Stimulated activated CD8-positive, alpha-beta memory T cell treated with anti-CD3 and anti-CD28 coated beads, Interleukin-15, amount 100 ng/mL, for 1 hour (primary cell): ENCODE results near the gene LIPA.
"Not testable (repeated sequence)": the region's sequence is repeated elsewhere in the genome, so short reads cannot be mapped to it uniquely, and the experiment has no call there.

Experiments
- DNase-seq: peaks from one replicate; pipeline ENCODE4 v3.0.0-alpha.2; 2020; ENCODE audit warnings: low read depth

Gene LIPA

DNA sequence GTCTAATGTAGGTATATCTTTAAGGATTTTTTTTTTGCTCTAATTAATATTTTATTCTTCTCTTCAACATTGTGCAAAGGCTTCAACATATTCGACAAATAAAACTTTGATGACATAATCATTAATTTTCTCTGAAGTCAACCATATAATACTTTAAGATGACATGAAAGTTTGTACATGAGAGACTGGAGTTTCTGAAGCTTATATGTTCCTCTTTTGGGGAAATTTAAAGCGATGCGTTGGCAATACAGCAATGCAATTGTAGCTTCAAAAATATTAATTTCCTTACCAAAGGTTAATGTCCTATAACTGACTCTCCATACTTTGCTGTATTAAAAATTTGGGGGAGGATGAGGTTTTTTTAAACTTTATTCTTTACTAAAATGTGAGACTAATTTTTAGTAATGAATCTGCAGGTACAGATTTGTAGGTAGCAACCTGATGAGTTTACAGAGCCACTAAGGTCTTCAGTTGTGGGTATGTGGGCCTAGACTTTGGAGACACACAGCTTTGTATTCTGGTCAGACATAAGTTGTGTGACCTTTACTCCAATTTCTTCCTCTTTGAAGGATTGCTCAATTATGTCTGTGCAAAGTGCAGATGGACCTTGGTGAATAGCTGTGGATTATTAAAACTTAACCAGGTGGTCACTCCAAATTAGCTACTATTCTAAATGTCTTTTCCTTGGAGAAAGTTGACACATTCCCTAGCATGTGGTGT, 18.0 kb upstream of the LIPA start:
- no peak for DNase-seq

DNA sequence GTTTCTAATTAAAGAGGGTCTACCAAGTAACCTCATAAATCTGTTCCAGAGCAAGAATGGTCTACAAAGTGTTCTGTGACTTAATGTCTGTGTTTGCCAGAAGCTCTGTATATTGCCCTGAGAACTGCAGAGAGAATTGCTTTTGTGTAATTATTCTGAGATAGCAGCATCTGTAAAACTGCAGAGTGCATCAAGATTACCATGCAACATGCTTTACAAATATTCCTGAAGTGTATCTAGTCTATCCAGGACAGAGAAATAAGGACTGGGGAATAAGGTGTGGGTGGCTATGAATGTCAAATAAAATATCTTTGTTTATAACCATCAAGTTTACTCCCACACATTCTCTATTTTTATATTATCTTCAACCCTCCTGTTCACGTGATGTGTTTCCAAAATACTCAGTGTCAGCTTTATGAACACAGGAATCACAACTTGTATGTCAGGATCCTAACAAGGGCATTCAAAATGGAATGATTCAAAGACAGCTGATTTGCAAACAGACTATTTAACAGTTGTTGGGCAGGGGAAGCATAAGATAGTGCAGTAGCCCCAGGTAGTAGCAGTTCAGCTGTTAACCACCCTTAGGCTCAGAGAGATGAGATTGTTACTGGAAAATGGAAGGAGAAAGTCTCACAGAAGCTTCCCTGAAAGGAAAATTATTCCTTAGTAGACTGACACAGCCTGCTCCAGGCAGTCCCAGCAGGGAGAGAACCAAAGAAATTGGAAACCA, 15.3 kb upstream of the LIPA start:
- DNase-seq: no peak

DNA sequence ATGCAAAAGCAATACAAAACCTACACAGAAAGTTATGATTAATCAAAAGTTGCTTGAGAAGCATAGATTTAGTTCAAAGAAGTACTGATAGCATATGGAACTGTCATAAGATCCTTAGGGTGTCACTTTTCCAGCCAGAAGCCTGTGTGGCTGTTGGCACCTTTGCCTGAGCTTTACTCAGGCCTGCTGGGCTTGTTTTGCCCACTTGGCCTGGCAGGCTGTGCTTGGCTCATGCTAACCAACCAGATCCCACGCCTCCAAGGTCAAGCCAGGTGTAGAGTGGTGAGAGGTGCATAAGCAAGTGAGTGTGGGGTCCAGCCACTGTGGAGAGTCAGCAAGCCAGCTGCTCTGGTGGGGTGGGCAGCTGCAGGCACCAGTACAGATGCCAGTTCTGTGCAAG, 12.0 kb upstream of the LIPA start:
- DNase-seq: no peak

DNA sequence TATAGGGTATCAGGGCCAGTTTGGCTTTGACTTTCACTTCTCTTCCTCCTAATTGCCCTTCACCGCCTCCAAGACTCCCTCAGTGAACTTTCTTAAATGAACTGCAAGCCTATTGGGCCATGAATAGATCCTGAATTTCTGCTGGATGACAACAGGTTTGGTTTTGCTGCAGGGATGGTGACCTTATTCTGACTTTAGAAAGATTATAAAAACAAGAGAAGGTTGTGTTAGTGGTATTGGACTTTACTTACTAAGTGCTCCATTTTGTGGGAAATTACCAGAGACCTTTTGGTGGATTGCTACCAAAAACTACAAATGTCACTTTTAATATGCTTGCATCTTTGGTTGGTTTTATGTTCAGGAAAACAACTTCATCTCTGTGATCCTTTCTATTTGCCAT, 11.5 kb upstream of the LIPA start:
- DNase-seq: no peak

DNA sequence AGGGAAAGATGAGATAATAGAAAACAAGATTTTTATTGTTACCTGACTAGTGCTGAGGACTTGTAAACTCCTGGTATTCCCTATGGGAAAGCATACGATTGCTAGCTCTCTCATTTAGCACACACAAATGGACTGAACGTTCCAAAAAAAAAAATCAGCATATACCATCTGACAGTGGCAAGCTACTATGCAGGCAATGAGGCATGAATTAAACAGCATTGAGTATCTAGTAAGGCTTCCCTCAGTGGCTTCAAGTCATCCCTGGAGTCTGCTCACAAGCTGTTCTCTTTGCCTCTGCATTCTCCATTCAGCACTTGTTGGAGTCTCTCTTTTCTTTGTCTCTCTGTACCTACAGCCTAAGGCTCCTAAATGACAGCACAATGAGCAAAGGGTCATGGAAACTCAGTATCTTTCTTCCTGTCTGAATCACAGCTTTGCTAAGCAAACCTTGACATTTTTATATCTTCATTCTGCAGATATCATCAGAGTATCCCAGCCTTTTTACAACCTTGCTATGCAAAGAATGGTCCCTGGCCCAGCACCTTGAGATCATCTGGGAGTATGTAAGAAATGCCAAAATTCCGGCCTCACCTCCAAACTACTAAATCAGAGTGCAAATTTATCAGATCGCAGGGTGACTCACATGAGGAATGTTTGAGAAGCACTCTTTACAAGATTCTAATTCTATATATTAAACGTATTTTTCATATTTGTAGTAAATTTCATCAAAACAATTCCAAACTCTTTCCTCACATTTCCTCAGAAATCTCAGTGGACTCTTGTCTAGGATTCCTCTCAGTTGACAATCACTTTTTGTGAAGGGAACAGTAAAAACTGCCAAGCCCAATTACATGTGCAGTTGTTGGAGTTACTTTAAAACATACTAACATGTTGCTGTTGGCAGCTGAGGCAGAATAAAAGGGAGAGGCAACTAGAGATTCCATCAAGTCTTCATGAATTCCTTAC, 10.8 kb upstream of the LIPA start:
- no peak for DNase-seq

DNA sequence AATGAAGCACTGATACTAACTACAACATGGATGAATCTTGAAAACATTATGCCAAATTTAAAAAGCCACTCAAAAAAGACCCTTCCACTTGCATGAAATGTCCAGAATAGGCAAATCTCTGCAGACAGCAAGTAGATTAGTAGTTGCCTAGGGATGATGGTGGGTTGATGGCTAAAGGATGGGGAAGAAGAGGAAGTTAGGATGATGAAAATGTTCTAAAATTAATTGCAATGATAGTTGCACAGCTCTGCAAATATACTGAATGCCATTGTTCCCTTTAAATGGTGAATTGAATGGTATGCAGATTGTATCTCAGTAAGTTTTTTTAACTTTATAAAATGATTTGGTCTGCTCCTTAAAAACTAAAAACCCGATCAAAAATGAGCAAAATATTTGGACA, 7.3 kb upstream of the LIPA start:
- DNase-seq: no peak

DNA sequence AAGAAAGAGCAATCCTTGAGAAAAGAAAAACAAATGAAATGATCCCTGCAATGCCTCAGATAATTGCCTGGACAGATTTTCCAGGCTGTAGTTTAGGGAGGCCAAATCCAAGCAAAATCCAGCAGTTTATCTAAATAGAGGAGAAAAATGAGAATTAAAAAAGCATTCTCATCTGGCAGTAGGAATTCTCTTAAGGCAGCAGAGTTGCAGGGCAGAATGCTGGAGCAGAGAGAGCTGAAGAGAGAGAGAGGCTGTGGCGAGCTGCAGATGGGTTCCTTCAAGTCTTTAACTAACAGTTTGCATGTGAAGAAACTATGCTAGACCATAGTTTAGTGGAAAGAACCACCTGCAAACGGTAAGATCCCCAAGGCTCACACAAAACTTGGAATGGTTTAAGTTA, 6.0 kb upstream of the LIPA start:
- DNase-seq: no peak

DNA sequence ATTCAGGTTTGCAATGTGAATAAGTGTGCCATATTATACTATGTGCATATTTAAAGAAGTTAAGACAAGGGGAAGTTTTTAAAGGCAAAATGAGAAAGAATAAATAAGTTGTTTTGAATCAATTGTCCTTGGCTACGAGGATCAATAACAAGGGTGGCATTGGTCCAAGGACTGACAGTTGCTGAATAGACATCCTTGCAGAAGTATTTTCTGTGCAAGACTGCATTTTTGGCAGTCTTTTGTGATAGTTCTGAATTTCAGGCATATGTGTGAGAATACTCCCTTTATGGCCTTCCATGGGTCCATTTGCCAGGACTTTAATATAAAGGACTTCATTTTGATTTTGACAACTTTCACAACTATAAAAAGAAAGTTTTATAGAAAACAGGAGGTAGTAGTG, 5.4 kb upstream of the LIPA start:
- no peak for DNase-seq

DNA sequence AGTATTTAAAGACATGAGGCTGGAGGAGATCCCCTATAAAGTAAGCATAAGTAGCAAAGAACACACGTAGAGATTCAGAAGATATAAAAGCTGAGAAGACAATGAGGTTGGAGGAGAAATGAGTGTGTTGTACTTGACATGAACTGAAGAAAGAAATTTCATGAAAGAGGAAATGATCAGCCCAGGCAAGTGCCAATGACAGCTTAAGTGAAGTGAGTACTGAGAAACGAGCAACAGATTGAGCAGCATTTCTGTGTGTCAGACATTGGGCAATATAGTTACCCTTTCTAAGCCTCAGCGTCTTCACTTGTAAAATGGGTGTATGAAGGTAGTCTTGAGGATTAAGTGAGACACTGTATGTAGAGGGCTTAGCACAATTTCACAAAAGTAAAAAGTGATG, 4.8 kb upstream of the LIPA start:
- no peak for DNase-seq

DNA sequence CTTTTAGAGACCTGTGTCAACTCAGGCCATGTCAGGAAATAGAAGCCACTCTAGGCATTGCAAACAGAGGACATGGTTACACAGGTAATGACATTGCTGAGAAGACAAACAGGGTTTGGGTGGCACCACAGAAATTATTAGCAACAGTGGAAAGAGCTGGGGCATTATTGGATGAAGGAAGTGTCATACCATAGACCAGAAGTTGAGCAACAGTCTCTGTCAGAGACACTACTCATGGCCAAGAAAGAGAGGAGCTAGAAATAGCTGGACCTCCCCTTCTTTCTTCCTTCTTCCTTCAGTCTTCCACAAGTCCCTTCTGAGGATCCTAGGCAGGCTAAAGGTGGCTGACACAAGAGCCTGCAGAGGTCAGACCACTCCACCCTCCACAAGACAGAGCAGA, 4.2 kb upstream of the LIPA start:
- DNase-seq: no peak

DNA sequence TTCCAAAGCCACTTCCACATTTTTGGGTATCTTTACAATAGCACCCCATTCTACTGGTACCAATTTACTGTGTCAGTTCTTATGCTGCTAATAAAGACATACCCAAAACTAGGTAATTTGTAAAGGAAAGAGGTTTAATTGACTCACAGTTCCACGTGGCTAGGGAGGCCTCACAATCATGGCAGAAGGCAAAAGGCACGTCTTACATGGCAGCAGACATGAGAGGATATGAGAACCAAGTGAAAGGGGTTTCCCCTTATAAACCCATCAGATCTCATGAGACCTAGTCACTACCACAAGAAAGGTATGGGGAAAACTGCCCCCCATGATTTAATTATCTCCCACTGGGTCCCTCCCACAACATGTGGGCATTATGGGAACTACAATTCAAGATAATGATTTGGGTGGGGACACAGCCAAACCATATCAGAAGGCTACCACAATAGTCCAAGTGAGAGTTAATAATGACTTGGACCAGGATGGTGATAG, 3.6 kb upstream of the LIPA start:
- DNase-seq: not testable (repeated sequence)

DNA sequence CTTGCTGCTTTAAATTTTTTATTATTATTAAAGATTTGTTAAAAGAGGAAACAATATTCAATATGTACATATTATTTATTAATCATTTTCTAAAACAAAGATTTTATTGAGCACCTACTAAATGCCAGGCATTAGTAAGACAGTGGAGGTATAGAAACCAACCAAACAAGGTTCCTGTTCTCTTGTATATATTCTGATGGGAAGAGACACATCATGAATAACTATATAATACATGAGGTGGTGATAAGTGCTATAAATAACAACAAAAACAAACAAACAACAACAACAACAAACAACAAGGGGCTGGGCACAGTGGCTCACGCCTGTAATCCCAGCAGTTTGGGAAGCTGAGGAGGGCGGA, 630 bp upstream of the LIPA start:
- DNase-seq: no peak

DNA sequence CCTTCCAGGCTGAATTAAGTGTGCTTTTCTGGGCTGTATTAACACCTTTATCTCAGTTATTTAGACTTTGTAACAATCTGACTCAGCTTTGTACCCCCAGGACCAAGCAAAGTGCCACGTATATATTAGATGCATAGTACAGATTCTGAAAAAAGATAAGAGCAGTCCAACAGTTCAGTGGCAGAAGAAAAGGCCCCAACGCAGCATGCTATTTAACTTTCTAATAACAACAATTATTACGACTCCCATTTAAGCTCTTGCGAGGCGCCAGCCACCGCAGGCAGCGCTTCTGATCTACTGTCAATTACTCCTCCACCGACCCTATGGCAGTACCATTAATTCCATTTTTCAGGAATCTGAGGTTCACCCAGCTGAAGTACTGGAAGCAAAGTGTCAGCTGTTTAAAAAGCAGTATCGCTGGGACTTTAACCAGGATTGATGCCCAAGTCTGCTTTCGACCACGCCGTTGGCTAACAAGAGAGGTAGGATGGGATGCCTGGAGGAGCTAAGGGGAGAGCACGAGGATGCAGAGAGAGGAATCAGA, 638 bp downstream of the LIPA start:
- no peak for DNase-seq

DNA sequence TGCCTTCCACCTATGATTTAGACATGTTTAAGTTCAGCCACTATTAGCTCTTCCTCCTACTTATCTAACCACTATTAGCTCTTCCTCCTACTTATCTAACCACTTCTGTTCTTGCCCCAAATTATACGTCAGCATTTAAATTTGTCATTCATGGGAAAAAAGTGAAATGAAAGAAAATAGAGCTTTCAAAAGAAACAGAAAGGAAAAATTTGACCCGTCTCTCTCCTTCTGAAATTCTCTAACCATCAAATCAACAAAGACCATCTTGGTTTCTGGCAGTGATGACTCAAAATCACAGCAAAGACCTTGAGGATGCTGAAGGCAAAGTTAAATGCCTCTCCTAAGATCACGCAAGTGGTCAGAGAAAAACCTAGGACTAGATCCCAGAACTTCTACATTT, 2.6 kb downstream of the LIPA start:
- DNase-seq: no peak

DNA sequence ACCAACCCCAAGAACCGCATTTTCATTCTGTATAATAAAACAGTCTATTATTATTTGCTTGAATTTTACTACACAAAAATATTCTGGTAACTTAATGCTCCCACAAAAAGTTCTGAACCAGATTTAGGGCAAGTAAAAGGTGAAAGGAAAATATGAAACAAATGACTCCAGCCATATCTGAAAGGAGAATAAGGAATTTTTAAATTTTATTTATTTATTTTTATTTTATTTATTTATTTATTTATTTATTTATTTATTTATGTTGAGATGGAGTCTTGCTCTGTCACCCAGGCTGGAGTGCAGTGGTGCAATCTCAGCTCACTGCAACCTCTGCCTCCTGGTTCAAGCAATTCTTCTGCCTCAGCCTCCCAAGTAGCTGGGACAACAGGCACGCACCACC, 4.0 kb downstream of the LIPA start:
- not testable (repeated sequence) for DNase-seq

DNA sequence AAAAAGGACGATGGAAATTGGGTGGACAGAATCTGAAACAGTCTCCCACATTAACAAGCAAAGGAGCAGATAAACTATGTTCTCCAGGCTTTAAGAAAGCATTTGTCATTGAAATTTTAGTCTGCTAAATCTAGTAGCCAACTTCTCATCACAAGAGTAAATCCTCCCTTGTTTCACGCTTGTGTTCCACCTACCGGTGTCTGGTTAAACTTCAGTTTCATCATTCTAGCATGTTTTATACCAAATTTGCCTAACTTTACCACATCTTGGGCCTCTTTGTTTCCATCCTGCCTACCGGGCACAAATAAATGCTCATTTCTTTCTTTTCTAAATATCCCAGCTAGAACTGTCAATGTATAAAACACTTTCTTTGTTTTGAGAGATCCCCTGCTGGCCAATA, 5.8 kb downstream of the LIPA start:
- DNase-seq: no peak

DNA sequence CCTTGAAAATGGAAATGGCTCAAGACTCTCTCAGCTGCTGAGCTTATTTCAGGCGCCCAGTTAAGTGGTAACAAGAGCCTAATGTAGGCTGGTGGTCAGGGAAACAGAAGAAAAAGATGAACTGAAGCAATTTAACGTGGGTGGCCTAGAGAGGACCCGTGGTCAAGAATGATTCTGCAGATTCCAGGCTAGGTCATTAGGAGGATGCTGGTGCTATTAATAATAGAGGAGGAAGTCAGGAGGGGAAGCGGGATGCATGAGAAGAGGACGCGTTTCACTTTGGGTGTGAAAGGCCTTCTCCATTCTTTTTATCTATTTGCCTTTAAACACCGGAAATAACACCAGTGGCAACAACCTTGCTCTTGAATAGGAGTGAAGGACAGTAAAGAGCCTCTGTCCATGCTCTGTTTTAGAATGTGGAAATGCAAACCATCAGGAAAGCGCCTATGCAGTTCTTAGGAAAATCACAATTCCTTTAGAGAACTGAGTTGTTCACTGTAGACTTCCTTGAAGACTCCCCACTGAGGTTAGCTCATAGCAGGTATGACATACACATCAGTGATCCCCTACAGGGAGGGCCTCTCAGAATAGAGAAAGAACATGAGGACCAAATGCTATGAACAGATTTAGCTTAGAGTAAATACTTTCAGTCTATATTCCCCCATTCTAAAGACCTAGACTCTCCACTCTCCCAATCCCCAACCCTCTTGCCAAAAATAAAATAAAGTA, 8.6 kb downstream of the LIPA start:
- no peak for DNase-seq

DNA sequence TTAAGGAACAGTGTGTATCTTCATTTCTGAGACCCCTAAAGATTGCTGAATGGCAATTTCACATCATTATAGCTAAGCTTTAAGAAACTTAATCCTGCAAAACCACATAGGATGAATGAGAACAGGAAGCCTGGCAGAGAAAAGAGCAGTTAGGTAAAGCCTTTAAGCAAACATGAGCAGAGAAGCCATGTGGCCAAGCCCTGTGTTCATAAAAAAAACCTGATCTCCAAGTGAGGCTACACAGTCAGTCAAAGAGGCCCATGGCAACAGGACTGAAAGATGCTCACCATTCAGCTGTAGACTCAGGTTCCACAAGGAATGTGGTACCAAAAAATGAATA, 9.3 kb downstream of the LIPA start:
- DNase-seq: no peak

DNA sequence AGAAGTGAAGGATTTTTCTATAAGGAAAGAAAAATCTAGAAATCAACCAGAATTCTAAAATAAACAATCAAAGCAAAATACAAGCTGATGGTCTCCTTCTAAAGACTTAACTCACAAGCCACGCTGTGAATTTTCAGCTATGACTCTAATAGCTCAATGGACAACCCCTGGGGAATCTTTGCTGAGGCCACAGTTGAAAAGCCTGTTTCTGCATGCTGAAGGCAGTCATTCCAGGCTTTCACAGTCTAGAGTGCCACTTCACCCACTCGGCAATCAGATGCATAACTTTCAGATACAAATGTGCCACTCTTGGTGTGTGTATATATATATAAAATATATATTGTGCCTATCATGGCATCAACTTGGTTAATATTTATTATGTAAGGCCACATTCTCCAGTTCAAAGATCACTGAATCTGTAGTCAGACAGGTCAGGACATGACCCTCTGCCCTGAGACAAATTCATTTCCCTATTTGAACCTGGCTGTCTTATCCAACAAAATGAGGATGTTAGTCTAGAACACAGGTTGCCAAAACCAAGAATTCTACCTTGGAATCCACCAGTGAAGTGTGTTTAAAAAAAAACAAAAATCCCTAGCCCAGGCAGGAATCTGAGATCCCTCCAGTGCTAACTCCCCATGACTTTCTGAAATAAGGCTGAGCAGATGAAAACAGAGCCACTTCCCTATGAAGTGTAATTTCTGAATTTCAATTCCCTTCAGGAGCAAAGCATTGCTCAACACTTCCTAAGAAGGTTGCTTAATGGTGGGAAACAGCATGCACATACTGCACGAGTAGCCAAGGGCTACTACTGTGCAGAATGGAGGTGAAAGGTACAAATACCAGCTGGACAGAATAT, 9.9 kb downstream of the LIPA start:
- DNase-seq: no peak

DNA sequence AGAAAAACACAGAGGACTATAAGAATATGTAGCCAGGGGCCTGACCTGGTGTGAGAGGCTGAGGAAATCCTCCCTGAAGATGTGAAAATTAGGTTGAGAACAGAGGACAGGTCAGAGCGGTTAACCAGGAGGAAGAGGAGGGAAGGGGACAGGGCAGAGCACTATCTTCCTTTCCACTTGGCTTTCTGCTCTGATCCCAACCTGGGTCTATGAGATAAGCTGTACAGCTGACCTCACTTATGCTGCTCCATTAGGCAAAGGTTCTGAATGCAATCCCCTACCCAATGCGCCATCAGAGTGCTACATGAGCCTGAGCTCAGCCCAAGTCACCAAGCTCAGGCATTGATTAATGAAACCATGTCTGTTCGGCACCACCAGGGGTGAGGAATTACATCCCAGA, 10.5 kb downstream of the LIPA start:
- DNase-seq: no peak

DNA sequence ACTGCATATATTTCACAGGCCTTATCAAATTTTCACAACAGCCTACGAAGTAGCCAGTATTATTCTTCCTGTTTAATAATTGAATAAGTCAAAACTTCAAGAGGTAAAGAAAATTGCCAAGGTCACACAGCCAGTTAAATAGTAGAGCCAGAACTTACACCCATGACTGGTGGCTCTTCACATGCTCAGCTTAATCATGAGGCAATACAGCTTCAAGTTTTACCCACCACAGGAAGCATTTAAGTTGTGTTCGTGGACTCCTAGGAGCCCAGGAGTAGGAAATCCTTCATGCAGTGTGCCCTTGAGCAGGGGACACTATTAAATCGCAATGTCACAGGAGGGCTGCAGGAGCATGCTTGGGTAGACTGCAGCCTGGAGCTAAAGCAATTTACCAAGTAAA, 11.1 kb downstream of the LIPA start:
- no peak for DNase-seq
